HG03135 (cell line): Measurements from ENCODE around the gene EEF1B2.

ENCODE experiments used
- ATAC-seq: cut with Tn5 transposase; IDR thresholded peaks from one replicate; pipeline ENCODE4 v1.9.1; 2021; ENCODE audit warnings: mild to moderate bottlenecking, moderate library complexity; ENCODE audit not compliant: unreplicated experiment

The EEF1B2 gene

GRCh38 chr2:206211657-206212255 is 52.1 kb downstream of the EEF1B2 start:
- no peak for ATAC-seq
